ENCODE data around the gene KRTAP10-8. TPM values are rescaled to one million over a fixed set of nuclear protein-coding genes. Genes with fewer than 3 reads are reported as not detected.
A peak's percentile ranks its signal among the peaks of the same experiment; 100 is the strongest.

The KRTAP10-8 gene
- total RNA-seq, 4 donors from 2014 or later = 4.6 TPM; not detected in 3

DNA sequence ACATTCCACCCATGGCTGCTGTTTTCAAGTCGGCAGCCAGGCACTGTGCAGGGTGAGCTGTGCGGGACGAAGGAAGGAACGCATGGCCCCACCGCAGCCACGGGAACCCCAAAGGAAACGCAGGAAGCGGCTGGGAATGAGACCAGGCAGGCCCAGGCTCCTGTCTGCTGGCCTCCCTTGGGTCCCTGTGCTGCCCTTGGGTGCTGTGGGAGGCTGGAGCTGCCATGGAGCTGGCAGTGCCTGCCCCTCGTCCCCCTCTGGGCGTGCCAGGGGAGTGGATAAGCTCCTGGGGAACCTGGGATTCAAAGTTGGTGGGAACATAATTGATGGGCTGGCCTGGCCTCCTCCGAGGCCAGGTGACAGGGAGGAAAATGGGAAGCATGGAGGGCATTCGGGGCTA lies 43.6 kb upstream of the KRTAP10-8 start:
- intact Hi-C loops (cut with DNase I; ENCODE audit: low total_unique reads) = no loop called here
- no peak overlapping the region for H3K4me3 ChIP-seq (ENCODE audit: low read depth, poor library complexity, severe bottlenecking)
- WGBS, 2 donors = 70 to 85% methylated on average over 11 to 12 of the region's 12 CpGs
- DNase-seq (ENCODE audit: low spot score in 2 of 2) = peak in 1 of 2 donors; percentile 65
- TF ChIP-seq POLR2A (IDR thresholded peaks at IDR 0.05) = no peak
- TF ChIP-seq, protein P1, sequence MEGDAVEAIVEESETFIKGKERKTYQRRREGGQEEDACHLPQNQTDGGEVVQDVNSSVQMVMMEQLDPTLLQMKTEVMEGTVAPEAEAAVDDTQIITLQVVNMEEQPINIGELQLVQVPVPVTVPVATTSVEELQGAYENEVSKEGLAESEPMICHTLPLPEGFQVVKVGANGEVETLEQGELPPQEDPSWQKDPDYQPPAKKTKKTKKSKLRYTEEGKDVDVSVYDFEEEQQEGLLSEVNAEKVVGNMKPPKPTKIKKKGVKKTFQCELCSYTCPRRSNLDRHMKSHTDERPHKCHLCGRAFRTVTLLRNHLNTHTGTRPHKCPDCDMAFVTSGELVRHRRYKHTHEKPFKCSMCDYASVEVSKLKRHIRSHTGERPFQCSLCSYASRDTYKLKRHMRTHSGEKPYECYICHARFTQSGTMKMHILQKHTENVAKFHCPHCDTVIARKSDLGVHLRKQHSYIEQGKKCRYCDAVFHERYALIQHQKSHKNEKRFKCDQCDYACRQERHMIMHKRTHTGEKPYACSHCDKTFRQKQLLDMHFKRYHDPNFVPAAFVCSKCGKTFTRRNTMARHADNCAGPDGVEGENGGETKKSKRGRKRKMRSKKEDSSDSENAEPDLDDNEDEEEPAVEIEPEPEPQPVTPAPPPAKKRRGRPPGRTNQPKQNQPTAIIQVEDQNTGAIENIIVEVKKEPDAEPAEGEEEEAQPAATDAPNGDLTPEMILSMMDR (IDR thresholded peaks at IDR 0.05) = no peak

DNA sequence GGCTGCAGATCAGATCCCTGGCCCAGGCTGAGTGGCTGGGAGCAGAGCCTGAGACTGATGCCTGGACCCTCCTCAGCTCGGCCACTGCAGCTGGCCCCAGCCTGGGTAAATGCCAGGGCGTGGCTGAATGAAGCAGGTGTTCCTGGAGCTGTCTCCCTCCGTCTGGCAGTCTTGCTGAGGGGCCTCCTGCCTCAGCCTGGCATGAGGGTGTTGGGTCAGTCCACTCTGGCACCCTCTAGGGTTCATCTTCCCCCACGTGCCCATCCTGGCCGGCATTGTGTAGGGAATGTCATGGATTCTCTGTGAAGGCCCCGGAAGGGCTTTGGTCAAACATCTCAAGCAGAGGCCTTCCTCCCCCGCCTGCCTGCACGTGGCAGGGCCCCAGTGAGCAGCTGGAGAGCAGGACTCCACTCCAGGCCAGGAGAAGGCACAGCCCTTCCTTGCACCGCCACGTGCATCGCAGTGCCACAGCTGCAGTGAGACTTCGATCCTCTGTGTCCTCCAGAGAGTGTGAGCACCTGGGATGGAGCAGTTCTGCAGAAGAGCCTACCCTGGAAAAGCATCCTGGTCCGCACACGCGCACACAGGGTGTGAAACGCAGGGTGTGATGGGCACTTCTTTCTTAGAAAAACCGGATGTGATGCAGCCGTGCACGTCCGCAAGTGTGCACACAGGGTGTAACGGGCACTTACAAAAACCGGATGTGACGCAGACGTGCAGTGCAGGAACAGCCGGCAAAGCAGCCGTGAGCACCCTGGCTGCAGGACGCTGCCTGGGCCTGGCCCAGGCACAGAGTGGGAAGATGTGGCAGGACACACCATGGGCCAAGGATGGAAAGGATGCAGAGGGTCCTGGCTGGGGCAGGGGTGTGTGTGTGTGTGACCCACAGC lies 43.0 kb upstream of the KRTAP10-8 start:
- TF ChIP-seq, protein P1 (IDR thresholded peaks at IDR 0.05) = no peak
- no peak for TF ChIP-seq POLR2A (IDR thresholded peaks at IDR 0.05)
- DNase-seq (ENCODE audit: low spot score in 2 of 2) = peak in 1 of 2 donors; percentile 39
- intact Hi-C loops (cut with DNase I; ENCODE audit: low total_unique reads) = no loop called here
- 76 to 78% methylated on average over 23 to 25 of the region's 27 CpGs for whole genome bisulfite sequencing, 2 donors
- H3K4me3 ChIP-seq (ENCODE audit: low read depth, poor library complexity, severe bottlenecking) = no peak overlapping the region

DNA sequence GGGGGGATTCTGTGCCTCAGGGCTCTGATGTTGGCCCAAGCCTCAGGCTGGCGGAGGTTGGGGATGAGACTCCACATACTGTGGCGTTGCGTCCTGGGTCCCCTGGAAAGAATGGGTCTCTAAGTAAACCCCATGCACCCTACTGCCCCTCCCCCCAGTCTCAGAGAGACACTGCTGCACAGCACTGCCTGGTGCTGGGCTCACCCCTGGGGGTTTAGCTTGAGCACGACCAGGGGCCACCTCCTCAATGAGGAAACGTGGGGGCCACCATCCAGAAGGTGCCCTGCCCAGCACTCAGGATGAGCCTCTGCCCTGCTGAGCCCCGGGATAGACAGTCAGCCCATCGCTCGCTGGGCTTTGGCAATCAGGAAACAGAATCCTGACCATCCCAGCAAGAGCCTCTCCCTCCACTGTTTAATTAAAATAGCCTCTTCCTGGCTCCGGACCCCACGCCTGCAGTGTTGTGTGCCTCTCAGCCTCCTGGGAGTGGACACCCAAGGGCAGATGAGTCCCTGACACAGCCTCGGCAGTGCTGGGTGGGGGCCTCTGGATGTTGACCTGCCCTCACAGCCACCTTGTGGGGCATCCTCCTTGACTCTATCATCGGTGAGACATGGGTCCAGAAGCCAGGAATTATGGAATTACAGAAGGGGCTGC lies 41.9 kb upstream of the KRTAP10-8 start:
- DNase-seq (ENCODE audit: low spot score in 2 of 2) = peak in 1 of 2 donors; percentile 78
- intact Hi-C loops (cut with DNase I; ENCODE audit: low total_unique reads) = no loop called here
- WGBS, 2 donors = 81% methylated on average over 11 to 12 of the region's 12 CpGs
- TF ChIP-seq, protein P1 (IDR thresholded peaks at IDR 0.05) = no peak
- TF ChIP-seq POLR2A (IDR thresholded peaks at IDR 0.05) = no peak
- no peak overlapping the region for H3K4me3 ChIP-seq (ENCODE audit: low read depth, poor library complexity, severe bottlenecking)

DNA sequence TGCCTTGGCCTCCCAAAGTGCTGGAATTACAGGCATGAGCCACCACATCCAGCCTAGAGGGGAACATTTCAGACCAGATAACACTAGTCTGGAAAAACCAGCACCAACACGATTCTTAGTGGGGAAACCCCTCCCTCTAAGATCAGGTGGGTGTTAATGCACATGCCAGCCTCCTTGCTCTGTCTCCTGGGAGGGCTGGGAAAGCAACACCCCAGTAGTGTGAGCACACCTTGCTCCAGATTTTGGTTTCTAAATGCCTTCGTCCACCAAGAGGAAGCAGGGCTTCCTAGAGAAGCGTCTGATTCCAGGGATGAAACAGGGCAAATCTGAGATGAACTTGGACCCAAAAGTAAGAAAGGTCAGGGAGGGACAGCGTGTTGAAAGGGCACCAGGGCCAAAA lies 40.6 kb upstream of the KRTAP10-8 start:
- DNase-seq (ENCODE audit: low spot score in 2 of 2) = no peak
- TF ChIP-seq, protein P1 (IDR thresholded peaks at IDR 0.05) = no peak
- TF ChIP-seq POLR2A (IDR thresholded peaks at IDR 0.05) = no peak
- 79 to 84% methylated on average over 4 of the region's 4 CpGs for WGBS, 2 donors

DNA sequence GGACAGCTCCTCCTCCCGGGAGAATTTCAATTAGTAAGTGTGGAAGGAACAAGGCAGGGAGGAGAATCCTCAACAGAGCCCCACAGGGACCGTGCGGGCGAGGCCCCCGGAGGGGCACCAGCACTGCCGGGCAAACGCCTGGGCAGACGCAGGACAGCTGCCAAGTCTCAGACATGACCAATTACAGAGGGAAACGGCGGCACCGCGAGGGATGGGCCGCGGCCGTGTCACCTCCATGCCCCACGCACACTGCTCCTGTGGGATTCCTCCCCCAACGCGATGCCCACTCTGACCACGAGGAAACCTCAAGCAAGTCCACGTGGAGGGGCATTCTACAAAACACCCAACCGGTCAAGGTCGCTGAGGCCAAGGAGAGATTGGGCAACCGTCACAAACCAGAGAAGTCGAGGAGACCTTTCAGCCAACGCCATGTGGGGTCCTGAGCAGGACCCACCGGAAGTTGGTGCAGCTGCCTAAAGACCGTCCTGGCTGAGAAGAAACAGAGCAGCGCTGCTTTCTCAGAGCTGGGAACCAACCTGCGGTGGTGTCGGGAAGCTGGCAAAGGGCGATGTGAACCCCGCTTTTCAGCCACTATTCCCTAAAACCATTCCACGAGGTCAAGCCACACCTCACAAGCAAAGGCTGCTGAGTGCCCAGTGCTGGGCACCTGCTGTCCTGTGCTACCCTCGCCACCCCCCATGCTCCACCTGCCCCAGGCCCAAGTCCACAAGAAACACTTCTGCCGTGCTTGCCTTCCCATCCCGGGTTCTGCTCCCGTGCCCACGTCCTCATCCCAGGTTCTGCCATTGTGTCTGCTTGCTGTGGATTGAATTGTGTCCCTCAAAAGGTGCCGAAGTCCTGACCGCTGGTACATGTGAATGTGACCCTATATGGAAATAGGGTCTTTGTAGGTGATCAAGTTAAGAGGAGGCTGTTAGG lies 39.8 kb upstream of the KRTAP10-8 start:
- WGBS, 2 donors = 88 to 89% methylated on average over 40 of the region's 40 CpGs
- peak; percentile 10 to 79 for DNase-seq (ENCODE audit: low spot score in 2 of 2)
- intact Hi-C loops (cut with DNase I; ENCODE audit: low total_unique reads) = no loop called here
- no peak for TF ChIP-seq POLR2A (IDR thresholded peaks at IDR 0.05)
- TF ChIP-seq, protein P1 (IDR thresholded peaks at IDR 0.05) = no peak
- no peak overlapping the region for H3K4me3 ChIP-seq (ENCODE audit: low read depth, poor library complexity, severe bottlenecking)

More for the DNA sequence above, 40.6 kb upstream of the KRTAP10-8 start:
- no peak overlapping the region for H3K4me3 ChIP-seq (ENCODE audit: low read depth, poor library complexity, severe bottlenecking)
- intact Hi-C loops (cut with DNase I; ENCODE audit: low total_unique reads) = no loop called here

Data from lower leg skin (tissue), 4 donors.